LNCaP clone FGC (cell line): ENCODE measurements around the gene VWA1.
"Not testable (repeated sequence)": the region's sequence is repeated elsewhere in the genome, so short reads cannot be mapped to it uniquely, and the experiment has no call there.

Experiments used
- DNase-seq: peaks from one replicate; pipeline ENCODE4 v3.0.0-alpha.2; 2011; ENCODE audit warnings: low read depth
- H3K4me3 ChIP-seq: 2 replicates; pipeline ENCODE4 v1.5.1; 2011; ENCODE audit warnings: mild to moderate bottlenecking, low read depth, low read length, control low read depth
- TF ChIP-seq, protein P1 (sequence below): IDR thresholded peaks from 2 replicates; pipeline ENCODE4 v1.5.1; 2012; ENCODE audit warnings: mild to moderate bottlenecking; ENCODE audit not compliant: control insufficient read depth, insufficient read depth; ENCODE audit errors: extremely low read depth

VWA1 gene

DNA sequence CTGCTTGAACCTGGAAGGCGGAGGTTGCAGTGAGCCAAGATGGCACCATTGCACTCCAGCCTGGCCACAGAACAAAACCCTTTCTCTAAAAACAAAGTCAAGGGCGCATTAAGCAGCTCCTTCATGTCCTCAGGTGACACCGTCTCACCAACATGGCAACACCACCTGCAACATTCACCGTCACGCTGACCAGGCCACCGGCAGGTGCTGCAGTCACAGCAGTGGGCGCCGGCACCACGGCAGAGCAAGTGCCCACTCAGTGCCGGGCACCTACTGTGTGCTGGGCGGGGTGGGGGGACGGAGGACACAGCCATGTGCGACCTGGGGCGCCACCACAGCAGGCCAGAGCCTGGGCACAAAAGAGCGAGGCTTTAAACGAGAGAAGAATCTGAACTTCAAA lies 48.2 kb downstream of the VWA1 start:
- TF ChIP-seq, protein P1, sequence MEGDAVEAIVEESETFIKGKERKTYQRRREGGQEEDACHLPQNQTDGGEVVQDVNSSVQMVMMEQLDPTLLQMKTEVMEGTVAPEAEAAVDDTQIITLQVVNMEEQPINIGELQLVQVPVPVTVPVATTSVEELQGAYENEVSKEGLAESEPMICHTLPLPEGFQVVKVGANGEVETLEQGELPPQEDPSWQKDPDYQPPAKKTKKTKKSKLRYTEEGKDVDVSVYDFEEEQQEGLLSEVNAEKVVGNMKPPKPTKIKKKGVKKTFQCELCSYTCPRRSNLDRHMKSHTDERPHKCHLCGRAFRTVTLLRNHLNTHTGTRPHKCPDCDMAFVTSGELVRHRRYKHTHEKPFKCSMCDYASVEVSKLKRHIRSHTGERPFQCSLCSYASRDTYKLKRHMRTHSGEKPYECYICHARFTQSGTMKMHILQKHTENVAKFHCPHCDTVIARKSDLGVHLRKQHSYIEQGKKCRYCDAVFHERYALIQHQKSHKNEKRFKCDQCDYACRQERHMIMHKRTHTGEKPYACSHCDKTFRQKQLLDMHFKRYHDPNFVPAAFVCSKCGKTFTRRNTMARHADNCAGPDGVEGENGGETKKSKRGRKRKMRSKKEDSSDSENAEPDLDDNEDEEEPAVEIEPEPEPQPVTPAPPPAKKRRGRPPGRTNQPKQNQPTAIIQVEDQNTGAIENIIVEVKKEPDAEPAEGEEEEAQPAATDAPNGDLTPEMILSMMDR = no peak
- DNase-seq = no peak
- no peak overlapping the region for H3K4me3 ChIP-seq

DNA sequence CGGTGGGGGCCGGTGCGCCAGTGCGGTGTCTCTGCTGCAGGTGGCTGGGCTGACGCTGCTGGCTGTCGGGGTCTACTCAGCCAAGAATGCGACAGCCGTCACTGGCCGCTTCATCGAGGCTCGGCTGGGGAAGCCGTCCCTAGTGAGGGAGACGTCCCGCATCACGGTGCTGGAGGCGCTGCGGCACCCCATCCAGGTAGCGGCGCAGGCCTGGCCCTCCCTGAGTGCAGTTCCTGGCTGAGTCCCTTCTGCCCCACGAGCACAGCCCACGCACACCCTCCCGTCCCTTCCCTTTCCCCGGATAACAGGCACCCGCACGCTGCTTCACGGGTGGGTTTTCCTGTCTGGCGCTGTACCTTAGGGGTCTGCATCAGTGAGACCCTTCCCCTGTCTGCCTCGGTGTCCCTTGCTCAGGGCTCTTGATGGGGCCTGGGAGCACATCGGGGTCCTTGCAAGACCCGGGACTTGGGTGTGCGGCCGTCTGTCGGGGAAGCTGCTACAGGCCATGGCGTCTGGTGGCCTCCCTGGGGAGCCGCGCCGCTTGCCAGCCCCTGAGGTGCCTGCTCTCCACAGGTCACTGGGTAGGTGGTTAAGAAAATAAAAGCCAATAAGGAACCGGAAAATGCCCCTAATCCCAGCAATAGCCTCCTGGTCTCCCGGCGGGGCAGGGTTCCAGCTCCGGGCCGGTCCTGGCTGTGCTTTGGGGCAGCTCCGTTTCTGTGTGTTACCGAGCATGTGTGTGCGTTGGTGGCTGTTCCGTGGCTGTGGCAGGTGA lies 49.7 kb downstream of the VWA1 start:
- DNase-seq, H3K4me3 ChIP-seq: not testable (repeated sequence)

DNA sequence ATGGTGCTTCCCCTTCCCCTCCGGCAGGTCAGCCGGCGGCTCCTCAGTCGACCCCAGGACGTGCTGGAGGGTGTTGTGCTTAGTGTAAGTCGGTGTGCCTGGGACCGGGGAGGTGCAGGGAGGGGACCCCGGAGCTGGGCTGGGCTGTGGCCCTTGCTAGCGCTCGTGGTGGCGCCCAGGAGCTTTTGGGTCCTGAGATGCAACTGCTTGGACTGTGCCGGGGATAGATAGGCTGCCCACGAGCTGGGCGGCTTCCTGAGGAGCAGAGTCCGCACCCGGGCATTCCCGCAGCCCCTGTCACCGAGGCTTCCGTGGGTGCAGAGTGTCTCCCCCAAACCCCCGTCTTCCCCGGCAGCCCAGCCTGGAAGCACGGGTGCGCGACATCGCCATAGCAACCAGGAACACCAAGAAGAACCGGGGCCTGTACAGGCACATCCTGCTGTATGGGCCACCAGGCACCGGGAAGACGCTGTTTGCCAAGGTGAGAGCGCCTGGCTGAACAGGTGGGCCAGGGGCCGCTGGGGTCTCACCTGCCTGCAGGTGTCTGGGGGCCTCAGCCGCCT lies 50.3 kb downstream of the VWA1 start:
- not testable (repeated sequence) for DNase-seq, H3K4me3 ChIP-seq

GRCh38 chr1:1487701-1488100 lies 52.2 kb downstream of the VWA1 start:
- TF ChIP-seq, protein P1 = no peak
- no peak overlapping the region for H3K4me3 ChIP-seq
- DNase-seq = no peak

DNA sequence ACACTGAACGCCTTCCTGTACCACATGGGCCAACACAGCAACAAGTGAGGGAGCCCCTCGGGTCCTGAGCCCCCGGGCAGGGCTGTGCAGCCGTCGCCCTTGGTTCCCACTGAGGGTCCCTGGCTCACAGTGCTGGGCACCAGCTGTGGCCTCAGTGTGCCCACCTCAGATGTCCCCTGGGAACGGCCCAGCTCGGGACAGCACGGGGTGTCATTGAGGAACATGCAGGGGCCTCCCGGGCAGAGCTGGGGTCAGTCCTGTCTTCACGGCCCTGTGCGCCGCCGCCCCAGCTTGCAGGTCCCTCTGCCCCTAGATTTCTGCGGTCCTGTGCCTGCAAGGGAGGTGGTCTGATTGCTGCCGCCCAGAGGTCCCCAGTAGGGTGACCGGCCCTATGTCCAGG lies 53.7 kb downstream of the VWA1 start:
- no peak overlapping the region for H3K4me3 ChIP-seq
- DNase-seq = no peak
- TF ChIP-seq, protein P1 = no peak

- no peak overlapping the region for H3K4me3 ChIP-seq
- DNase-seq = no peak
- TF ChIP-seq, protein P1 = no peak
Measured at GRCh38 chr1:1489861-1490260, 54.4 kb downstream of the VWA1 start.

DNA sequence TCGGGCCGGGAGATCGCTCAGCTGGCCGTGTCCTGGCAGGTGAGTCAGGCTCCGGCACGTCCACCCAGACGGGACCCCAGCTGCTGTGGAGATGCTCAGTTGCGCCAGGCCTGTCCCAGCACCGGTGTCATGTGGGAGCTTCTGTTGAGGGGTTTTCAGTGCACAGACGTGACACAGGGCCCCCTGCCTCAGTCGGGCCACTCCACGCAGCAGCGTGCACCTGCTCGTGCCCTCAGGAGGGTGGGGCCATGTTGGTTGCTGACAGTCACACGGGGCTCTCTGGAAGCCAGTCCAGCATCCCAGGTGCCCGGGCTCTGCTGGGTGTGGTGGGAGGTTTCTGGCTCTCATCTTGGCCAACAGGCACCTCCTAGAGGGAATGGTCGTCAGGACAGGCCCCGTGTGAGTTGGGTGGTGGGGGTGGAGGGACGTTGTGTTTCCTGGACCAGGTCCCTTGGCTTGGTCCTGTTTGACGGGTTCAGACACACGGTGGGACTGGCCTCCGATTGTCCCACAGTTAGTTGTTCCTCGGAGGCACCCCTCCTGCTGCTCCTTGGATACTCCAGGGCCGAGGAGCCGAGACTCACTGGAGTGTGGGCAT lies 55.2 kb downstream of the VWA1 start:
- no peak overlapping the region for H3K4me3 ChIP-seq
- TF ChIP-seq, protein P1 = no peak
- DNase-seq = no peak

DNA sequence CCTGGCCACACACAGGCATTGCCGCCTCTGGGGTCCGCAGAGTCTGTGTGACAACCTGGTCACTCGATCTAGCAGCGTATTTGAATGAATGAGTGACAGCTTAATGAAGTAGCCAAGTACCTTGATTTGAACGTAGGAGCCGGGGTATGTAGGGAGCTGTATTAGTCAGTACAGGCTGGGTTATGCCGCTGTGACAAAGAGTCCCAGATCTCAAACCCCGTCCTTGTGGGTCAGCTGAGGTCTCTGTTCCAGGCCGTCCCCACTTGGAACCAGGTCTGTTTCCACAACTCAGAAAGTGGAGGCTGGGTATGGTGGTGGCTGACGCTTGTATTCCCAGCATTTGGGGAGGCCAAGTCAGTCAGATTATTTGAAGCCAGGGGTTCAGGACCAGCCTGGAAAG lies 56.1 kb downstream of the VWA1 start:
- DNase-seq = no peak
- TF ChIP-seq, protein P1 = no peak
- no peak overlapping the region for H3K4me3 ChIP-seq
